AG04450 (cell line): Measurements from ENCODE around the gene SCAF4. TPM values are rescaled to one million over a fixed set of nuclear protein-coding genes. Genes with fewer than 3 reads are reported as not detected.
"Not testable (repeated sequence)": the region's sequence is repeated elsewhere in the genome, so short reads cannot be mapped to it uniquely, and the experiment has no call there.

Experiments
- CTCF ChIA-PET: fragments of 300-600, 350-600 bp; formaldehyde crosslinking; extraction: SDS; loops from one replicate; lab custom pipeline; 2022; ENCODE audit warnings: antibody characterized with exemption, inconsistent platforms; lab: Charles Lee
- POLR2A ChIA-PET: fragments of 350-600 bp; formaldehyde crosslinking; extraction: SDS; loops from one replicate; lab custom pipeline; 2021; ENCODE audit warnings: antibody characterized with exemption, inconsistent platforms; lab: Yijun Ruan, JAX
- DNase-seq: peaks from one replicate; pipeline ENCODE4 v3.0.0-alpha.2; 2011; ENCODE audit warnings: low read depth, low spot score
- H3K27ac ChIP-seq: one replicate; pipeline ENCODE4 v1.5.1; 2012; ENCODE audit warnings: low read depth, low read length, control low read depth
- H3K27me3 ChIP-seq: one replicate; pipeline ENCODE4 v1.6.0; 2012; ENCODE audit warnings: low read length; ENCODE audit not compliant: control insufficient read depth, insufficient read depth
- H3K4me3 ChIP-seq: 2 replicates; pipeline ENCODE4 v1.5.1; 2011; ENCODE audit warnings: mild to moderate bottlenecking, low read depth, low read length, control low read depth
- H3K9me3 ChIP-seq: 2 replicates; pipeline ENCODE4 v1.5.1; 2012; ENCODE audit warnings: low read length; ENCODE audit not compliant: control insufficient read depth, insufficient read depth
- polyA plus RNA-seq: library from polyadenylated mRNA; depleted of rRNA; stranded (reverse); fragments of >200 nt; gene quantifications from 2 replicates; pipeline ENCODE4 v1.2.3, GENCODE V29; 2011
- TF ChIP-seq, protein P1 (sequence below): IDR thresholded peaks from 2 replicates; pipeline ENCODE4 v1.5.1; 2011; ENCODE audit warnings: low read depth, low read length, control low read depth, inconsistent platforms

SCAF4 gene
- polyA plus RNA-seq, 1 experiment = 6.3 TPM

DNA sequence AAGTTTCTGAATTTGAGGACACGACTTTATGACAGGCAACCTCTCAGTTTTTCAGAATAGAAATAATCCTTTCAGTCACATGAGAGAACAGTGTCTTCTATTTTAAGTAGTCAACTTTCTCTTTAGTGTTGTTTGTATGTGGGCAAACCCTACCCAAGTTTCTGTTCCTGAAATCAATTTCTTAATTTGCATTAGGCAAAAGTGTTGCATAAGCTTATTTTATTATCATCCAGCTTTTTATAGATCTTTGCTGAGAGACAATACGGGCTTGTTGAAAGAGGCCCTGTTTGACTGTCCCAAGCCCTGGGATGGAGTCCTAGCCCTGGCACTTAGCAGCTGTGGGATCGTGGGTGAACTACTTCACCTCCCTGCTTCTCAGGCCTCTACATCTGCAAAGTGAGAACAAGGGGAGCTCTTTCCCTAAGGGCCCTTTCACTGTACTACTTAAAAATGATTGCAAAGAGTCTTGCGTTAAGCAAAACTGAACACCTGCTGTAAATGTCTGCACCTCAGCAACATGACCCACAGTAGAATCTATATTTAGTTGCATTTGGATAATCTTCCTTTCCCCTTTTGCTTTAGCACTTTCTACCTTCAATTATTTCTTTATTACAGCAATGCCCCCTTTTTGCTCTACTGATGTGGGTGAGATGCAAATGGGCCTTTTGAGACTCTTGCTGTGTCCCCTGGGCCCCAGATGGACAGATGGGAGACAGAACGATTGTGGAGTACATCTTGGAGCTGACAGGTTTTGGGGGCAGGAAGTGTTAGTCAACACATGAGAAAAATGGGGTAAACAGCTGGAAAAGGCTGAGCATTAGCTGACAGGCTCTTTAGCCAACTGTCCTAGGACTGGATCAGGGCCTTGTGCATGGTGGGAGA lies 41.0 kb upstream of the SCAF4 start:
- TF ChIP-seq, protein P1, sequence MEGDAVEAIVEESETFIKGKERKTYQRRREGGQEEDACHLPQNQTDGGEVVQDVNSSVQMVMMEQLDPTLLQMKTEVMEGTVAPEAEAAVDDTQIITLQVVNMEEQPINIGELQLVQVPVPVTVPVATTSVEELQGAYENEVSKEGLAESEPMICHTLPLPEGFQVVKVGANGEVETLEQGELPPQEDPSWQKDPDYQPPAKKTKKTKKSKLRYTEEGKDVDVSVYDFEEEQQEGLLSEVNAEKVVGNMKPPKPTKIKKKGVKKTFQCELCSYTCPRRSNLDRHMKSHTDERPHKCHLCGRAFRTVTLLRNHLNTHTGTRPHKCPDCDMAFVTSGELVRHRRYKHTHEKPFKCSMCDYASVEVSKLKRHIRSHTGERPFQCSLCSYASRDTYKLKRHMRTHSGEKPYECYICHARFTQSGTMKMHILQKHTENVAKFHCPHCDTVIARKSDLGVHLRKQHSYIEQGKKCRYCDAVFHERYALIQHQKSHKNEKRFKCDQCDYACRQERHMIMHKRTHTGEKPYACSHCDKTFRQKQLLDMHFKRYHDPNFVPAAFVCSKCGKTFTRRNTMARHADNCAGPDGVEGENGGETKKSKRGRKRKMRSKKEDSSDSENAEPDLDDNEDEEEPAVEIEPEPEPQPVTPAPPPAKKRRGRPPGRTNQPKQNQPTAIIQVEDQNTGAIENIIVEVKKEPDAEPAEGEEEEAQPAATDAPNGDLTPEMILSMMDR = no peak
- Histone ChIP-seq H3K4me3 (no peak overlapping the region), H3K9me3 (no peaks in the 10 kb centered on the region), H3K27me3 (no peaks in the 10 kb centered on the region), H3K27ac (no peak overlapping the region)
- DNase-seq = no peak
- CTCF ChIA-PET = interaction anchor here (0.7 to 1.2 kb wide), 2 partner anchors 13 to 18 kb away, joined by 4 to 7 read pairs; no protein-coding TSS in a partner anchor
- POLR2A ChIA-PET = no interaction called here

DNA sequence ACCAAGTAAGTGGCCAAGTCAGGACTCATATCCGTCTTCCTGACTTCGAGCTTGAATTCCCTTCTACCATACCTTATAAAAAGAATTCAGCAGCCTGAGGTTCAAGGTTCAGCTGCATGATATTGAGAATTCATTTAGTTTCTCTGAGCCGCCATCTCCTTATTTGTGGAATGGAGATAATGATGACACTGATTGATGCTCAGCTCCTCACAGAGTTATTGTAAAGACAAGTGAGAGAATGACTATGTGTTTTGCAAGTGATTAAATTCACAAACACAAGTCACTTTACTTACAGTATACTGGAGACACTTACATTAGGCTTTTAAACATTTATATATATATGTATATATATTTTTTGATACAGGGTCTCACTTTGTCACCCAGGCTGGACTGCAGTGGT lies 39.8 kb upstream of the SCAF4 start:
- Histone ChIP-seq H3K27ac (no peak overlapping the region), H3K9me3 (no peaks in the 10 kb centered on the region), H3K27me3 (no peaks in the 10 kb centered on the region), H3K4me3 (no peak overlapping the region)
- DNase-seq = no peak
- TF ChIP-seq, protein P1 = no peak
- POLR2A ChIA-PET = no interaction called here
- CTCF ChIA-PET = interaction anchor here (0.7 to 1.2 kb wide), 2 partner anchors 15 kb away, joined by 3 to 7 read pairs; no protein-coding TSS in a partner anchor

DNA sequence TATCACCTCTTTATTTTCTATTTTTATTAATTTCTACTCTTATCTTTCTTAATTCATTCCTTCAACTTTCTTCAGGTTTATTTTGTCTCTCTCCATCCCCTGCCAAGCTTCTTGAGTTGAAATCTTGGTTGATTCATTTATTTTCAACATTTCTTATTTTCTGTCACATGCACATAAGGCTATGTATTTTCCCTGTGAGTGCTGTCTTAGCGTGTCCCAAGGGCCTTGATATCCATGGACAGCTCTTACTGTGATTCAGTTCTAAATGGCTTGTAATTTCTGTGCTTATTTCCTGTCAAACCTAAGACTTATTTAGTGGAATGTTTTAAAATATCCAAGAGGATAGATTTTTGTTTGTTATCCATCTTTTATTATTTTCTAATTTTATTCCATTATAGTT lies 36.8 kb upstream of the SCAF4 start:
- Histone ChIP-seq H3K27ac (no peak overlapping the region), H3K4me3 (no peak overlapping the region), H3K27me3 (no peaks in the 10 kb centered on the region), H3K9me3 (no peaks in the 10 kb centered on the region)
- ChIA-PET CTCF (interaction anchor here (1.1 kb wide), 1 partner anchor 17 kb away, joined by 4 read pairs; no protein-coding TSS in a partner anchor), POLR2A (no interaction called here)
- no peak for DNase-seq
- TF ChIP-seq, protein P1 = no peak

DNA sequence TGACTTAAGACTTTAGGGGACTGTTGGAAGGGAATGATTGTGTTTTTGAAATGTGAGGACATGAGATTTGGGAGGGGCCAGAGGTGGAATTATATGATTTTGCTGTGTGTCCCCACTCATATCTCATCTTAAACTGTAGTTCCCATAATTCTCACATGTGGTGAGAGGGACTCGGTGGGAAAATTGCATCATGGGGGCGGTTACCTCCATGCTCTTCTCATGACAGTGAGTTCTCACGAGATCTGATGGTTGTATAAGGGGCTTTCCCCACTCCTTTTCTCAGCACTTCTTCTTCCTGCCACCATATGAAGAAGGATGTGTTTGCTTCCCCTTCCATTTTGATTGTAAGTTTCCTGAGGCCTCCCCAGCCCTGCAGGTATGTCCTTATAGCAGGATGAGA lies 35.0 kb upstream of the SCAF4 start:
- no peaks in the 10 kb centered on the region for H3K9me3 ChIP-seq
- H3K4me3 ChIP-seq = no peak overlapping the region
- TF ChIP-seq, protein P1 = no peak
- no peak overlapping the region for H3K27ac ChIP-seq
- ChIA-PET CTCF (no interaction called here), POLR2A (no interaction called here)
- no peaks in the 10 kb centered on the region for H3K27me3 ChIP-seq
- no peak for DNase-seq

DNA sequence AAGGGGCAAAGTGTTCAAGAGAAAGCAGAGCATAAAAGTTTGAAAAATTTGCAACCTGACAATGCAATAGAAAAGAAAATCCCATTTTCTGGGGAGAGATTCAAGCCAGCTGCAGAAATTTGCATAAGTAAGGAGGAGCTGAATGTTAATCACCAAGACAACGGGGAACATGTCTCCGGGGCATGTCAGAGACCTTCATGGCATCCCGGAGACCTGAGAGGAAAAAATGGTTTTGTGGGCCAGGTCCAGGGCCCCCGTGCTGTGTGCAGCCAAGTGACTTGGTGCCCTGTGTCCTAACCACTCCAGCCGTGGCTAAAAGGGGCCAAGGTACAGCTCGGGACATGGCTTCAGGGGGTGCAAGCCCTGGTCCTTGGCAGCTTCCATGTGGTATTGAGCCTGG lies 33.9 kb upstream of the SCAF4 start:
- POLR2A ChIA-PET, CTCF ChIA-PET: not testable (repeated sequence)

More for the DNA sequence above, 33.9 kb upstream of the SCAF4 start:
- not testable (repeated sequence) for H3K9me3 ChIP-seq, DNase-seq, H3K27me3 ChIP-seq, H3K27ac ChIP-seq, H3K4me3 ChIP-seq
